Omental fat pad (tissue), 4 donors: ENCODE data around the gene TPO. TPM values are rescaled to one million over a fixed set of nuclear protein-coding genes. Genes with fewer than 3 reads are reported as not detected.
"Not testable (repeated sequence)": the region's sequence is repeated elsewhere in the genome, so short reads cannot be mapped to it uniquely, and the experiment has no call there.

Experiments used
- ATAC-seq: fragments of 150-250 bp; one replicate; pipeline ENCODE4 v1.9.1; 2016; ENCODE audit warnings: mild to moderate bottlenecking, moderate library complexity; ENCODE audit not compliant: low FRiP score
- DNase-seq: peaks from one replicate; pipeline ENCODE4 v3.0.0-alpha.2; 2019; ENCODE audit warnings: low spot score
- CTCF ChIP-seq, 3 donors: fragments of 450-650 bp; IDR thresholded peaks; one replicate each; pipeline ENCODE4 v1.5.1; 2016 to 2017; ENCODE audit warnings: antibody characterized with exemption in 3 of 3, mild to moderate bottlenecking in 3 of 3, moderate library complexity in 2 of 3
- total RNA-seq, 4 donors: library from RNA; depleted of rRNA; stranded (reverse); fragments of >200 nt; gene quantifications; one replicate each; pipeline ENCODE4 v1.1.0, GENCODE V29; 2016

Gene TPO
- total RNA-seq, 4 donors from 2014 or later: 3.0 to 27.1 (median 13.1) TPM

- no peak for DNase-seq
- no peak for TF ChIP-seq CTCF (IDR thresholded peaks at IDR 0.05)
- ATAC-seq: no peak
Measured at GRCh38 chr2:1515073-1515430, 101.8 kb downstream of the TPO start.

GRCh38 chr2:1515986-1516797, 102.9 kb downstream of the TPO start:
- ATAC-seq (no peak), DNase-seq (no peak)
- no peak for TF ChIP-seq CTCF (IDR thresholded peaks at IDR 0.05)

DNA sequence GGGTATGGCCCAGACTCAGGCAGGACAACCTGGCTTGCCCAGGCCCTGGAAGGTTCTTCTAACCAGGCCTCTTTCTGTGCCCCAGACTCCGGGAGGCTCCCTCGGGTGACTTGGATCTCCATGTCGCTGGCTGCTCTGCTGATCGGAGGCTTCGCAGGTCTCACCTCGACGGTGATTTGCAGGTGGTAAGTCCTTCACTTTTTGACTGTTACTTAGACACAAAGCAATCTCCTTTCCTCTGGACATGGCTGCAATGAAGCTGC, 103.5 kb downstream of the TPO start:
- no peak for TF ChIP-seq CTCF (IDR thresholded peaks at IDR 0.05)
- ATAC-seq (no peak), DNase-seq (no peak)

DNA sequence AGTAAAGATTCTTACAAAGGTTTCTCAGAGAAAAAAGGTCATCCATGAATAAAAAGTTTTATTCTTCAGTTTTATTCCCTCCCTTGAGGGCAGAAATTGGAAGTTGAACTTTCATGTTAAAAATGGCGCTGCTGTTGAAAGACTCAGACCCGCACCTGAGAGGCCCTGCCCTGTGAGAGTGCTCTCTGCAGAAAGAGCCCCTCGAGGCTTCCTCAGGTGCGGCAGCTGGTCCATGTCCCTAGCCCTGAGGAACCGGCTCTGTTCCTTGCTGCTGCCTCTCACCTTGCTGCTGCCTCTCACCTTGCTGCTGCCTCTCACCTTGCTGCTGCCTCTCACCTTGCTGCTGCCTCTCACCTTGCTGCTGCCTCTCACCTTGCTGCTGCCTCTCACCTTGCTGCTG, 104.0 kb downstream of the TPO start:
- ATAC-seq, DNase-seq: not testable (repeated sequence)

- no peak for DNase-seq
Measured at GRCh38 chr2:1517786-1518185, 104.5 kb downstream of the TPO start.

DNA sequence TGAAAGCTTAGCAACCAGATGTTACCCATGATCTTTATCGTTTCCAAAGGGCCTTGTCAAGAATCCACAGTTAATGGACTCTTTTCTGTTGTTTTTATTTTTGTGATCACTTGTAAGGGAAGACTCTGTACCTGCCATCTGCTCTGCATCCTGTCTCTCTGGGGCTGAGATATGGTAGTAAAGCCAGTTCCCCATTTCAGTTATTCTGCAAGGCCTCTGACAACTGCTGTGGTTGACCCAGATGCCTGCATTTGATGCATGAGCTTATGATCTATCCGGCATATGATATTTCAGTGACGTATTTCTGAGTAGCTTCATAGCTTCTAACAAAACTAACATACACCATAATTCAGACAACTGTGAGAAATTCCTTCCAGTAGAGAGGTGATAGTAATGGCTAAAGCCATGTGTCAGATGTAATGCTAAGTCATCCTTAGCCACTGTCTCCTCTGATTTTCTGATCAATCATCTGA, 105.1 kb downstream of the TPO start:
- no peak for TF ChIP-seq CTCF (IDR thresholded peaks at IDR 0.05)
- DNase-seq: no peak
- no peak for ATAC-seq

More at GRCh38 chr2:1517786-1518185, 104.5 kb downstream of the TPO start:
- no peak for ATAC-seq
- TF ChIP-seq CTCF (IDR thresholded peaks at IDR 0.05): no peak

- no peak for ATAC-seq
- no peak for TF ChIP-seq CTCF (IDR thresholded peaks at IDR 0.05)
Measured at GRCh38 chr2:1518867-1519530, 105.7 kb downstream of the TPO start.

More at GRCh38 chr2:1518867-1519530, 105.7 kb downstream of the TPO start:
- no peak for DNase-seq
